Cardiac muscle cell (in vitro differentiated cells and primary cell): Measurements from ENCODE around the gene GTF2A1. TPM values are rescaled to one million over a fixed set of nuclear protein-coding genes. Genes with fewer than 3 reads are reported as not detected.

Experiments
- DNase-seq, 2 donors: peaks; one replicate each; pipeline versions ENCODE4 v3.0.0 to v3.0.0-alpha.2; 2010 to 2017; ENCODE audit warnings: low read depth in 1 of 2, low spot score in 1 of 2
- H3K27ac ChIP-seq: fragments of 200-600 bp; sonication (generic); 2 replicates; pipeline ENCODE4 v1.5.1; 2016
- H3K27me3 ChIP-seq: fragments of 200-600 bp; sonication (generic); 2 replicates; pipeline ENCODE4 v1.6.0; 2016; ENCODE audit warnings: control low read depth
- H3K36me3 ChIP-seq: fragments of 200-600 bp; sonication (generic); 2 replicates; pipeline ENCODE4 v1.5.1; 2016; ENCODE audit warnings: control low read depth
- H3K4me1 ChIP-seq: fragments of 200-600 bp; sonication (generic); 2 replicates; pipeline ENCODE4 v1.8.1; 2017; ENCODE audit warnings: low read depth, mild to moderate bottlenecking, mixed run types
- H3K4me3 ChIP-seq: fragments of 200-600 bp; sonication (generic); 2 replicates; pipeline ENCODE4 v1.5.1; 2016; ENCODE audit warnings: mild to moderate bottlenecking
- H3K9me3 ChIP-seq: fragments of 200-600 bp; sonication (generic); 2 replicates; pipeline ENCODE4 v1.5.1; 2017; ENCODE audit warnings: low read depth, mild to moderate bottlenecking, control low read depth
- polyA plus RNA-seq: library from polyadenylated mRNA; unstranded; fragments of >200 nt; fragmentation: Nextera tagmentation; extraction: Ambion mirVana; gene quantifications from 2 replicates; pipeline ENCODE4 v1.2.1, GENCODE V29; 2016
- total RNA-seq: library from RNA; depleted of rRNA; stranded (reverse); fragments of >200 nt; gene quantifications from 2 replicates; pipeline ENCODE4 v1.2.3, GENCODE V29; 2016
- TF ChIP-seq, protein P1 (sequence below): IDR thresholded peaks from 2 replicates; pipeline ENCODE4 v1.5.1; 2012; ENCODE audit warnings: low read depth, mild to moderate bottlenecking, low read length

The GTF2A1 gene
- total and polyA plus RNA-seq, 2 experiments from 2014 or later, result 3.5 to 26.8 TPM

DNA sequence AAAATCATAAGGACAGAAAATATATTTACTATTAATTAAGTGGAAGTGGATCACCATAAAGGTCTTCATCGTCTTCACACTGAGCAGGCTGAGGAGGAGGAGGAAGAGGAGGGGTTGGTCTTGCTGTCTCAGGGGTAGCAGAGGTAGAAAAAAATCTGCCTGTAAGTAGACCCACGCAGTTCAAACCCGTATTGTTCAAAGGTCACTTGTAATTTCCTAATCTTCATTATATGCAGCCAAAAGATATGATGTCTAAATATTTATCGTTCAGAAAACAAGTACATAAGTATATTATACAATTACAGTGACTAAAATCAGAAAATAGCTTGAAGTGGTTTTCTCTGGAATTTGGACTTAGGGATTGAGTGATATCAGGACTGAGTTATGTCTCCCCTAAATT is 72.1 kb downstream of the GTF2A1 start:
- H3K4me1 ChIP-seq, result no peaks in the 10 kb centered on the region
- H3K36me3 ChIP-seq, result no peaks in the 10 kb centered on the region
- no peaks in the 10 kb centered on the region for H3K27me3 ChIP-seq
- H3K27ac ChIP-seq, result no peak overlapping the region
- H3K9me3 ChIP-seq, result no peaks in the 10 kb centered on the region
- TF ChIP-seq, protein P1, sequence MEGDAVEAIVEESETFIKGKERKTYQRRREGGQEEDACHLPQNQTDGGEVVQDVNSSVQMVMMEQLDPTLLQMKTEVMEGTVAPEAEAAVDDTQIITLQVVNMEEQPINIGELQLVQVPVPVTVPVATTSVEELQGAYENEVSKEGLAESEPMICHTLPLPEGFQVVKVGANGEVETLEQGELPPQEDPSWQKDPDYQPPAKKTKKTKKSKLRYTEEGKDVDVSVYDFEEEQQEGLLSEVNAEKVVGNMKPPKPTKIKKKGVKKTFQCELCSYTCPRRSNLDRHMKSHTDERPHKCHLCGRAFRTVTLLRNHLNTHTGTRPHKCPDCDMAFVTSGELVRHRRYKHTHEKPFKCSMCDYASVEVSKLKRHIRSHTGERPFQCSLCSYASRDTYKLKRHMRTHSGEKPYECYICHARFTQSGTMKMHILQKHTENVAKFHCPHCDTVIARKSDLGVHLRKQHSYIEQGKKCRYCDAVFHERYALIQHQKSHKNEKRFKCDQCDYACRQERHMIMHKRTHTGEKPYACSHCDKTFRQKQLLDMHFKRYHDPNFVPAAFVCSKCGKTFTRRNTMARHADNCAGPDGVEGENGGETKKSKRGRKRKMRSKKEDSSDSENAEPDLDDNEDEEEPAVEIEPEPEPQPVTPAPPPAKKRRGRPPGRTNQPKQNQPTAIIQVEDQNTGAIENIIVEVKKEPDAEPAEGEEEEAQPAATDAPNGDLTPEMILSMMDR, result no peak
- no peak overlapping the region for H3K4me3 ChIP-seq
- DNase-seq, result no peak

DNA sequence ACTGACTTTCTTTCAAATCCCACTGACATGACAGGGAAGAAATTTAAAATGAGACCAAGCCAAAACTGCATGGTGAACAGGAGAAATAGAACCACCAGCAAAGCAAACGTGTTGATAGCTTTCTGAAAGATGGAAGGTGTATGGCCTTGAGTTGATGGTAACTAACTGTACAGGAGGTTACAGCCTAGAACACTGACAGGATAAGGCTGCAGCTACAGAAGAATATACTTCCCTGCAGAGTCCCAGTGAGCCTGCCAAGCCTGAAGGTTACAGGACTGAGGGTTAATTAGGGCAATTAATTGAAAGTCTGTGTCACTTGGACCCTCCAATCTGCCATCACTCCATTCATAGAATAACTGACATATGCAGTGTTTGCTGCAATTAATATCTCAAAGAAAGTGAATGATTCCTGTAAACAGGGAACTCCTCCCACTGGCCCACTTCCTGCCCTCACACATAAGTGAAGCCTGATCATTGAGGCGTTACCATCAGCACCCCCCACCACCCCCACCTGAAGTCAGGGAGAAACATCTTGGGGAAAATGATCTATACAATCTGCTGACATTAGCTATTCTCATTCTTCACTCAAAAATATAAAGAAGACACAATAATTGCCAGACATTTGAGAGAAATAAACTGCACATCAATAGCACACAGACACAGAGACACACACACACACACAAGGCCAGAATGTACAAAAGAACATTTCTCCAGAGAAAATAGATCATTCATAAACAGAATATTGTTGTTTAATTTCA is 73.4 kb downstream of the GTF2A1 start:
- Histone ChIP-seq H3K9me3 (no peaks in the 10 kb centered on the region), H3K36me3 (no peaks in the 10 kb centered on the region), H3K27me3 (no peaks in the 10 kb centered on the region), H3K4me1 (no peaks in the 10 kb centered on the region), H3K4me3 (no peak overlapping the region), H3K27ac (no peak overlapping the region)
- TF ChIP-seq, protein P1, result no peak
- no peak for DNase-seq

DNA sequence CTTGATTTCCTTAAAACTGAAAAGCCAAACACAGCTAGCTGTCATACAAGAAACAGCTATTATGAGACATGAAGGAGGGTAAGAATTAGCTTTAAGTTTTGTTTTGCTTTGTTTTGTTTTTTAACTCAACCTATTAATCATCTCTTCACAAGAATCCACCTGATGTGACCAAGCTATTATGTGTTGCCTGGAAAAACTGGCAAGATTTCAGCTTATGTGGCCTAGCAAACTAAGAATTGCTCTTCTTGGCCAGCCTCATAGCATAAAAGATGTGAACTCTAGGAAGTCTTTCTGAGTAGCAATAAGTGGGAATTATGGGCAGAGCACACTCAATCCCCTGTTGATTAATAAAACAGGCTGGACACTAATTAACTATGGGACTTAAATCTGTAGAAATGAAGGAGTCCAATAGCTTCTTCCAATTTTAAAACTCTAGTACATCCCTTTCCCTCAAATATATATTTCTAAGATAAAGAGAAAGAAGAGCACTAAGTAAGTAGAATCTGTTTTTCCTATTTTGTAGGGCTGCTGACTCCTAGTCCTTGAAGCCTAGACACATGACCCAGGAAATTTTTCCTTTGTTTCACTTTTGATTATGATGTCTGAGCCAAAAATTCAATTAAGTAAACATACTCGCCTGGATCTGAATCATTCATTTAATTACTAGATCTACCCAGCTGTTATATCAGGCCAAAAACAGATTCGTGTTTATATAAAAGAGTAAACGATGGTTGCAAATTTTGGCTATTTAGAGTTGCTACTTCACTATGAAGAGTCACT is 75.7 kb downstream of the GTF2A1 start:
- H3K4me1 ChIP-seq, result no peaks in the 10 kb centered on the region
- TF ChIP-seq, protein P1, result no peak
- H3K27me3 ChIP-seq, result no peaks in the 10 kb centered on the region
- no peaks in the 10 kb centered on the region for H3K9me3 ChIP-seq
- no peak overlapping the region for H3K27ac ChIP-seq
- no peaks in the 10 kb centered on the region for H3K36me3 ChIP-seq
- no peak overlapping the region for H3K4me3 ChIP-seq
- DNase-seq, result no peak

DNA sequence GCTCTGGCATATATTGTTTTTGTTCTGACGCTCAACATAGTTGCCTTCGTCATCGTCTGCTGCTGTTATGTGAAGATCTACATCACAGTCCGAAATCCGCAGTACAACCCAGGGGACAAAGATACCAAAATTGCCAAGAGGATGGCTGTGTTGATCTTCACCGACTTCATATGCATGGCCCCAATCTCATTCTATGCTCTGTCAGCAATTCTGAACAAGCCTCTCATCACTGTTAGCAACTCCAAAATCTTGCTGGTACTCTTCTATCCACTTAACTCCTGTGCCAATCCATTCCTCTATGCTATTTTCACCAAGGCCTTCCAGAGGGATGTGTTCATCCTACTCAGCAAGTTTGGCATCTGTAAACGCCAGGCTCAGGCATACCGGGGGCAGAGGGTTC is 77.0 kb downstream of the GTF2A1 start:
- TF ChIP-seq, protein P1, result no peak
- Histone ChIP-seq H3K9me3 (no peaks in the 10 kb centered on the region), H3K27me3 (no peaks in the 10 kb centered on the region), H3K4me1 (no peaks in the 10 kb centered on the region), H3K27ac (no peak overlapping the region), H3K36me3 (no peaks in the 10 kb centered on the region), H3K4me3 (no peak overlapping the region)
- no peak for DNase-seq

DNA sequence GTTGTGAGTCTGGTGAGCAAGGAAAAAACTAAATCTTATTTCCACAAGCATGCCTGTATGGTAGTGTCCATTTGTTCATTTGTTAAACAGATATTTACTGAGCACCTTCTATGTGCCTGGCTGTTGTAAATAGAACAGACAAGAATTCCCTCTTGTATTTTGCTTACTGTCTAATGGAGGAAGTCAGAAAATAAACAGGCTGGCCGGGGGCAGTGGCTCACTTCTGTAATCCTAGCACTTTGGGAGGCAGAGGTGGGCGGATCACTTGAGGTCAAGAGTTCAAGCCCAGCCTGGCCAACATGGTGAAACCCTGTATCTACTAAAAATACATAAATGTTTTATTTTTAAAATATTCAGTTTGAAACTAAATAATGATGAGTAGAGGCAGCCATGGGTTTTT is 79.3 kb downstream of the GTF2A1 start:
- TF ChIP-seq, protein P1, result no peak
- Histone ChIP-seq H3K9me3 (no peaks in the 10 kb centered on the region), H3K36me3 (no peaks in the 10 kb centered on the region), H3K4me3 (no peak overlapping the region), H3K27ac (no peak overlapping the region), H3K27me3 (no peaks in the 10 kb centered on the region), H3K4me1 (no peaks in the 10 kb centered on the region)
- no peak for DNase-seq
